Astrocyte (in vitro differentiated cells and primary cell): ENCODE data around the gene RFTN2. TPM values are rescaled to one million over a fixed set of nuclear protein-coding genes. Genes with fewer than 3 reads are reported as not detected.

ENCODE experiments used
- DNase-seq: peaks from one replicate; pipeline ENCODE4 v3.0.0-alpha.2; 2010; ENCODE audit warnings: low read depth
- FAIRE-seq: peaks from 2 replicates; lab custom pipeline; 2011; peaks lifted over from hg19 to GRCh38; lab: Jason Lieb, UNC
- H2AFZ ChIP-seq: 2 replicates; pipeline ENCODE4 v1.6.0; 2012; ENCODE audit warnings: low read depth, low read length, inconsistent platforms
- H3K27ac ChIP-seq: 2 replicates; pipeline ENCODE4 v1.5.1; 2011; ENCODE audit warnings: low read depth, low read length, inconsistent platforms
- H3K27me3 ChIP-seq: 2 replicates; pipeline ENCODE4 v1.6.0; 2011; ENCODE audit warnings: low read length, inconsistent platforms; ENCODE audit not compliant: insufficient read depth
- H3K36me3 ChIP-seq: 2 replicates; pipeline ENCODE4 v1.5.1; 2011; ENCODE audit warnings: low read length, inconsistent platforms; ENCODE audit not compliant: insufficient read depth
- H3K4me1 ChIP-seq: 2 replicates; pipeline ENCODE4 v1.5.1; 2011; ENCODE audit warnings: low read length, inconsistent platforms; ENCODE audit not compliant: insufficient read depth
- H3K4me2 ChIP-seq: 2 replicates; pipeline ENCODE4 v1.6.0; 2012; ENCODE audit warnings: low read length, inconsistent platforms
- H3K4me3 ChIP-seq: 2 replicates; pipeline ENCODE4 v1.5.1; 2011; ENCODE audit warnings: low read depth, mild to moderate bottlenecking, low read length, inconsistent platforms; ENCODE audit not compliant: insufficient read depth
- H3K79me2 ChIP-seq: 2 replicates; pipeline ENCODE4 v1.6.0; 2012; ENCODE audit warnings: mild to moderate bottlenecking, low read length, inconsistent platforms; ENCODE audit not compliant: insufficient read depth
- H3K9ac ChIP-seq: 2 replicates; pipeline ENCODE4 v1.6.0; 2012; ENCODE audit warnings: mild to moderate bottlenecking, low read length, inconsistent platforms
- H3K9me3 ChIP-seq: 2 replicates; pipeline ENCODE4 v1.5.1; 2012; ENCODE audit warnings: low read depth, mild to moderate bottlenecking, low read length, inconsistent platforms; ENCODE audit not compliant: insufficient read depth
- H4K20me1 ChIP-seq: 2 replicates; pipeline ENCODE4 v1.6.0; 2012; ENCODE audit warnings: low read length, inconsistent platforms; ENCODE audit not compliant: insufficient read depth
- H3K27ac Mint-ChIP-seq: one replicate; pipeline ENCODE4 v1.8.0; 2021; ENCODE audit warnings: mild to moderate bottlenecking, mixed read lengths; ENCODE audit not compliant: unreplicated experiment
- H3K27me3 Mint-ChIP-seq: one replicate; pipeline ENCODE4 v1.8.0; 2021; ENCODE audit warnings: low read depth, mixed read lengths; ENCODE audit not compliant: unreplicated experiment
- H3K36me3 Mint-ChIP-seq: one replicate; pipeline ENCODE4 v1.8.0; 2021; ENCODE audit warnings: low read depth, mixed read lengths; ENCODE audit not compliant: unreplicated experiment
- H3K4me1 Mint-ChIP-seq: one replicate; pipeline ENCODE4 v1.8.0; 2021; ENCODE audit warnings: low read depth, mixed read lengths; ENCODE audit not compliant: unreplicated experiment
- H3K4me3 Mint-ChIP-seq: one replicate; pipeline ENCODE4 v1.8.0; 2021; ENCODE audit warnings: mild to moderate bottlenecking, moderate library complexity, mixed read lengths; ENCODE audit not compliant: unreplicated experiment
- H3K9me3 Mint-ChIP-seq: one replicate; pipeline ENCODE4 v1.8.0; 2021; ENCODE audit warnings: mild to moderate bottlenecking, mixed read lengths; ENCODE audit not compliant: unreplicated experiment
- EZH2 ChIP-seq: IDR thresholded peaks from 2 replicates; pipeline ENCODE4 v1.6.1; 2012; ENCODE audit warnings: mild to moderate bottlenecking, low read length, inconsistent platforms; ENCODE audit not compliant: insufficient read depth
- total RNA-seq: library from RNA; stranded (reverse); gene quantifications from 2 replicates; pipeline ENCODE4 v1.2.1, GENCODE V29; 2021
- TF ChIP-seq, protein P1 (sequence below): IDR thresholded peaks from 2 replicates; pipeline ENCODE4 v1.5.1; 2011; ENCODE audit warnings: low read depth, mild to moderate bottlenecking, inconsistent platforms, low read length, moderate library complexity; ENCODE audit not compliant: insufficient read depth

The RFTN2 gene
- total RNA-seq, 1 donor from 2014 or later, result 7.1 TPM

DNA sequence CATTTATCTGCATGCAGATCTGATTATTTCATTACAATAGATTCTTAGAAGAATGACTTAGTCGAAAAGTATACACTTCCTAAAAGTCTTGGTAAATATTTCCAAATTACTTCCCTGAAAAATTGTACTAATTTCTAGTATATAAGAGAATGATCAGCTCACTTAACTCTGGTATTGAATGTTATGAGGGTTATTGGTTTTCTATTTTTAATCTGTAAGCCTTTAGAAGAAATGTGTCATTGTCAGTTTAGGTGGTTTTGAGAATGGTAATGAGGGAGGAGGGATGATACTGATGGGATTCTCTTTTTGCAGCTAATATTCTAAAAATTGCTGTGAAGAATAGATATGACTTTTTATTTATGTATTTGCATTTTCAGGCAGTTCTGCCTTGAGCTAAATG, 135.7 kb downstream of the RFTN2 start:
- FAIRE-seq (no peak), DNase-seq (no peak)
- no peak overlapping the region for H3K4me3 ChIP-seq
- H3K4me1 ChIP-seq, result no peaks in the 10 kb centered on the region
- Mint-ChIP-seq H3K4me1 (peaks cover 3% of the 10 kb centered on the region), H3K27ac (no peak overlapping the region), H3K36me3 (peaks cover 11% of the 10 kb centered on the region), H3K27me3 (no peaks in the 10 kb centered on the region), H3K4me3 (no peak overlapping the region), H3K9me3 (no peaks in the 10 kb centered on the region)
- no peaks in the 10 kb centered on the region for H3K9me3 ChIP-seq
- H4K20me1 ChIP-seq, result peaks cover 13% of the 10 kb centered on the region
- H3K27ac ChIP-seq, result no peak overlapping the region
- peaks cover 42% of the 10 kb centered on the region for H3K79me2 ChIP-seq
- no peak overlapping the region for H3K4me2 ChIP-seq
- H3K36me3 ChIP-seq, result peaks cover 16% of the 10 kb centered on the region
- no peaks in the 10 kb centered on the region for H3K27me3 ChIP-seq
- H3K9ac ChIP-seq, result no peak overlapping the region
- H2AFZ ChIP-seq, result no peak overlapping the region
- TF ChIP-seq, protein P1, sequence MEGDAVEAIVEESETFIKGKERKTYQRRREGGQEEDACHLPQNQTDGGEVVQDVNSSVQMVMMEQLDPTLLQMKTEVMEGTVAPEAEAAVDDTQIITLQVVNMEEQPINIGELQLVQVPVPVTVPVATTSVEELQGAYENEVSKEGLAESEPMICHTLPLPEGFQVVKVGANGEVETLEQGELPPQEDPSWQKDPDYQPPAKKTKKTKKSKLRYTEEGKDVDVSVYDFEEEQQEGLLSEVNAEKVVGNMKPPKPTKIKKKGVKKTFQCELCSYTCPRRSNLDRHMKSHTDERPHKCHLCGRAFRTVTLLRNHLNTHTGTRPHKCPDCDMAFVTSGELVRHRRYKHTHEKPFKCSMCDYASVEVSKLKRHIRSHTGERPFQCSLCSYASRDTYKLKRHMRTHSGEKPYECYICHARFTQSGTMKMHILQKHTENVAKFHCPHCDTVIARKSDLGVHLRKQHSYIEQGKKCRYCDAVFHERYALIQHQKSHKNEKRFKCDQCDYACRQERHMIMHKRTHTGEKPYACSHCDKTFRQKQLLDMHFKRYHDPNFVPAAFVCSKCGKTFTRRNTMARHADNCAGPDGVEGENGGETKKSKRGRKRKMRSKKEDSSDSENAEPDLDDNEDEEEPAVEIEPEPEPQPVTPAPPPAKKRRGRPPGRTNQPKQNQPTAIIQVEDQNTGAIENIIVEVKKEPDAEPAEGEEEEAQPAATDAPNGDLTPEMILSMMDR, result no peak
- no peak for TF ChIP-seq EZH2

GRCh38 chr2:197538412-197538811, 137.0 kb downstream of the RFTN2 start:
- Histone ChIP-seq H3K27me3 (no peaks in the 10 kb centered on the region), H3K4me1 (no peaks in the 10 kb centered on the region), H3K36me3 (peaks cover 15% of the 10 kb centered on the region), H2AFZ (no peak overlapping the region), H3K9ac (no peak overlapping the region), H3K4me2 (no peak overlapping the region), H3K4me3 (no peak overlapping the region), H4K20me1 (peaks cover 20% of the 10 kb centered on the region), H3K27ac (no peak overlapping the region), H3K79me2 (peaks cover 55% of the 10 kb centered on the region), H3K9me3 (no peaks in the 10 kb centered on the region)
- FAIRE-seq (no peak), DNase-seq (peak; percentile 26)
- TF ChIP-seq EZH2, result no peak
- TF ChIP-seq, protein P1, result no peak
- no peak overlapping the region for H3K4me3 Mint-ChIP-seq
- no peaks in the 10 kb centered on the region for H3K27me3 Mint-ChIP-seq
- no peak overlapping the region for H3K27ac Mint-ChIP-seq
- no peaks in the 10 kb centered on the region for H3K9me3 Mint-ChIP-seq
- H3K36me3 Mint-ChIP-seq, result peaks cover 9% of the 10 kb centered on the region
- peaks cover 11% of the 10 kb centered on the region for H3K4me1 Mint-ChIP-seq

Other genes with a start within 250 kb of the RFTN2 start
- 241 and 253 TPM in 2 replicates for gene SF3B1, start 240.6 kb downstream of the RFTN2 start, total RNA-seq
- gene COQ10B, start 222.0 kb downstream of the RFTN2 start, total RNA-seq, result 46.0 and 48.3 TPM in 2 replicates
- gene HSPD1, start 175.7 kb downstream of the RFTN2 start, total RNA-seq, result 292 and 329 TPM in 2 replicates
- 114 and 139 TPM in 2 replicates for gene HSPE1, start 175.2 kb downstream of the RFTN2 start, total RNA-seq
- 30.4 and 31.0 TPM in 2 replicates for gene MOB4, start 159.5 kb downstream of the RFTN2 start, total RNA-seq
- gene MARS2, start 29.8 kb upstream of the RFTN2 start, total RNA-seq, result 8.2 and 8.6 TPM in 2 replicates
- gene BOLL, start 109.7 kb upstream of the RFTN2 start, total RNA-seq, result not detected in 2 replicates
- 0.84 and 1.6 TPM in 2 replicates for gene PLCL1, start 129.0 kb upstream of the RFTN2 start, total RNA-seq